T1000 (cell line): ENCODE data around the gene FBLN5.

Experiments used
- DNase-seq: peaks from one replicate; lab custom pipeline; 2025; ENCODE audit warnings: mixed read lengths; lab: John Stamatoyannopoulos, UW

Gene FBLN5

GRCh38 chr14:91947475-91948184 lies at the start of gene FBLN5:
Gene FBLN5 (minus strand): TSS chr14:91947694. CDS start chr14:91947229, 465 bp downstream.
- peak; percentile 9 for DNase-seq

- DNase-seq: no peak
Measured at GRCh38 chr14:91996948-91997371, 49.5 kb upstream of the FBLN5 start.

GRCh38 chr14:91987192-91987591 lies 39.7 kb upstream of the FBLN5 start:
- no peak for DNase-seq

GRCh38 chr14:91985521-91986255 lies 38.2 kb upstream of the FBLN5 start:
- DNase-seq: no peak

- no peak for DNase-seq
Measured at GRCh38 chr14:91985008-91985407, 37.5 kb upstream of the FBLN5 start.

GRCh38 chr14:91983588-91983987 lies 36.1 kb upstream of the FBLN5 start:
- no peak for DNase-seq

GRCh38 chr14:91980157-91980556 lies 32.7 kb upstream of the FBLN5 start:
- DNase-seq: no peak

GRCh38 chr14:91977884-91978283 lies 30.4 kb upstream of the FBLN5 start:
- DNase-seq: no peak

- no peak for DNase-seq
Measured at GRCh38 chr14:91975763-91976162, 28.3 kb upstream of the FBLN5 start.

GRCh38 chr14:91971188-91971778 lies 23.8 kb upstream of the FBLN5 start:
- DNase-seq: no peak

GRCh38 chr14:91968280-91968679 lies 20.8 kb upstream of the FBLN5 start:
- DNase-seq: no peak

- no peak for DNase-seq
Measured at GRCh38 chr14:91964724-91965123, 17.2 kb upstream of the FBLN5 start.

- no peak for DNase-seq
Measured at GRCh38 chr14:91964011-91964410, 16.5 kb upstream of the FBLN5 start.

GRCh38 chr14:91963465-91963864 lies 16.0 kb upstream of the FBLN5 start:
- DNase-seq: no peak

- no peak for DNase-seq
Measured at GRCh38 chr14:91961297-91962220, 14.1 kb upstream of the FBLN5 start.

GRCh38 chr14:91957876-91958313 lies 10.4 kb upstream of the FBLN5 start:
- no peak for DNase-seq

- no peak for DNase-seq
Measured at GRCh38 chr14:91956616-91957015, 9.1 kb upstream of the FBLN5 start.

GRCh38 chr14:91955168-91955567 lies 7.7 kb upstream of the FBLN5 start:
- no peak for DNase-seq

- DNase-seq: no peak
Measured at GRCh38 chr14:91953170-91953985, 5.9 kb upstream of the FBLN5 start.

GRCh38 chr14:91946622-91947474 lies 646 bp downstream of the FBLN5 start:
- DNase-seq: no peak
